Hematopoietic multipotent progenitor cell treated with erythropoietin and hydrocortisone succinate and interleukin-3 and kit ligand, for 8 days (in vitro differentiated cells): ENCODE data around the gene SLC22A3.
"Not testable (repeated sequence)": the region's sequence is repeated elsewhere in the genome, so short reads cannot be mapped to it uniquely, and the experiment has no call there.

Experiments
- DNase-seq: peaks from one replicate; pipeline ENCODE4 v3.0.0-alpha.2; 2015

Gene SLC22A3

GRCh38 chr6:160337301-160337700 is 10.9 kb upstream of the SLC22A3 start:
- DNase-seq = no peak

- DNase-seq = no peak
Observed at GRCh38 chr6:160337991-160338390, 10.2 kb upstream of the SLC22A3 start.

- DNase-seq = no peak
Observed at GRCh38 chr6:160343144-160343543, 5.0 kb upstream of the SLC22A3 start.

- DNase-seq = no peak
Observed at GRCh38 chr6:160344271-160344670, 3.9 kb upstream of the SLC22A3 start.

- no peak for DNase-seq
Observed at GRCh38 chr6:160347259-160348222, 637 bp upstream of the SLC22A3 start.

- no peak for DNase-seq
Observed at GRCh38 chr6:160349020-160349441, 853 bp downstream of the SLC22A3 start.

GRCh38 chr6:160349814-160350350 is 1.7 kb downstream of the SLC22A3 start:
- no peak for DNase-seq

- no peak for DNase-seq
Observed at GRCh38 chr6:160353950-160354496, 5.8 kb downstream of the SLC22A3 start.

GRCh38 chr6:160355001-160355400 is 6.8 kb downstream of the SLC22A3 start:
- no peak for DNase-seq

GRCh38 chr6:160356074-160356744 is 8.0 kb downstream of the SLC22A3 start:
- no peak for DNase-seq

GRCh38 chr6:160357088-160357487 is 8.9 kb downstream of the SLC22A3 start:
- DNase-seq = no peak

- no peak for DNase-seq
Observed at GRCh38 chr6:160358225-160359119, 10.3 kb downstream of the SLC22A3 start.

- no peak for DNase-seq
Observed at GRCh38 chr6:160360955-160361354, 12.8 kb downstream of the SLC22A3 start.

GRCh38 chr6:160362556-160362955 is 14.4 kb downstream of the SLC22A3 start:
- no peak for DNase-seq

- no peak for DNase-seq
Observed at GRCh38 chr6:160363016-160363996, 15.1 kb downstream of the SLC22A3 start.

GRCh38 chr6:160365117-160365516 is 16.9 kb downstream of the SLC22A3 start:
- no peak for DNase-seq

GRCh38 chr6:160367798-160368547 is 19.8 kb downstream of the SLC22A3 start:
- no peak for DNase-seq

- DNase-seq = no peak
Observed at GRCh38 chr6:160368670-160369069, 20.5 kb downstream of the SLC22A3 start.

GRCh38 chr6:160373601-160374000 is 25.4 kb downstream of the SLC22A3 start:
- not testable (repeated sequence) for DNase-seq

- no peak for DNase-seq
Observed at GRCh38 chr6:160374836-160375560, 26.8 kb downstream of the SLC22A3 start.
